Stimulated activated CD4-positive, alpha-beta T cell treated with anti-CD3 and anti-CD28 coated beads, Interleukin-12 subunit alpha, Interleukin-12 subunit beta, amount 100 ng/mL, for 4 hours (primary cell): Measurements from ENCODE around the gene CLDN19.
"Not testable (repeated sequence)": the region's sequence is repeated elsewhere in the genome, so short reads cannot be mapped to it uniquely, and the experiment has no call there.

Experiments
- DNase-seq: peaks from one replicate; pipeline ENCODE4 v3.0.0-alpha.2; 2020

CLDN19 gene

DNA sequence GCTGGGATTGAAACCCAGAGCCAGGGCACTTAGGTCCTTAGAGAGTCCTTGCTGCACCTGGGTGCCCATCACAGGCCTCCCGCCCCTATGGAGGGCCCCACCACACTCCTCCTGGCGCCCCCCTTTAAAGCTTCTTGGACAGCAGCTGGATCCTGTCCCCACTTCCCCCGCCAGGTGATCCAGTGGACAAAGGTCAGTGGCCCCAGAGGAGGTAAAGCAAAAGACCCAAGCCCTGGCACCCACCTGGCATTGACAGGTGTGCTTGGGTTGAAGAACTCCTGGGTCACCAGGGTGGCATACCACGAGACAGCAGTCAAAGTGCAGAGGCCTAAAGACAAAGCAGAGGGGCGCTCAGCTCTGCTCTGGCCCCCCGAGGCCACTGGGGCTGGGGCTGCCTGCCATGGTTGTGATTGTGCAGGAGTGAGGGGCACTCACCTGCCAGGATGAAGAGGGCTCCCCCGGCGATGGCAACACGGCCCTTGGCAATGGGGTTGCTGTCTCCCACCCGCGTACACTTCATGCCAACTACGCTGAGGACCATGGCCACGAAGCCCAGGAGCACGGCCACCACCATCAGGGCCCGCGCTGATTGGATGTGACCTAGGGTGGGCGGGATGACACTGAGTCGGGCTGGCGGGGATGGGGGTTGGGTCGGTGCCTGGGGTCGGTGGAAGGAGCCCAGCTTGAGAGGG lies 1.9 kb downstream of the CLDN19 start:
- DNase-seq = no peak

- no peak for DNase-seq
Observed at GRCh38 chr1:42737257-42737656, 2.8 kb downstream of the CLDN19 start.

DNA sequence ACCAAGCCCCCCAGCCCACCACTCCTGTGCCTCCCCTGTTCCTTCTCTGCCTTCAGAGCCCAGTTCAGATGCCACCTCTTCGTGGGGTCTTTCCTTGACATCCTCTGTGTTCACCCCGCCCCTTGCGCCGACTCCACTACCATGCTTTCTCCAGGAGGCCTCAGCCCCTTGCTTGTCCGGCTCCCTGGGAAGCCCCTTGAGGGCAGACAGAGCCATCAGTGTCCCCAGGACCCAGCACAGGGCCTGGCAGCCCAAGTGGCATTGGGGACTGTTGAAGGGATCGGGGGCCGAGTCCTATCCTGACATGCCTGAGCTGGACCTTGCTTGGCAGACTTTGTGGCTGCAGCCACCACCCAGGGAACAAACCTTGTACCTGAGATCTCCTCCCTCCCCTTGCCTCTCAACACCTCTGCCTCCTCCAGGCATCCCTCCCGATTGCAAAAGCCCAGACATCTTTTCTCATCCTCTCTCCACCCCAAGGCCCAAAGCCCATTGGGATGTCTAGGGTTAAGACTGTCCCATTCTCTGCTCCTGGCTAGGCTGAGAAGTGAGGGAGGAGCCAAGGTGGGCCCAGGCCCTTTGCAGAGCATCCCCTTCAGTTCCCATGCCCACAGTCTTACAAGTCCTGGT lies 3.4 kb downstream of the CLDN19 start:
- DNase-seq = no peak

DNA sequence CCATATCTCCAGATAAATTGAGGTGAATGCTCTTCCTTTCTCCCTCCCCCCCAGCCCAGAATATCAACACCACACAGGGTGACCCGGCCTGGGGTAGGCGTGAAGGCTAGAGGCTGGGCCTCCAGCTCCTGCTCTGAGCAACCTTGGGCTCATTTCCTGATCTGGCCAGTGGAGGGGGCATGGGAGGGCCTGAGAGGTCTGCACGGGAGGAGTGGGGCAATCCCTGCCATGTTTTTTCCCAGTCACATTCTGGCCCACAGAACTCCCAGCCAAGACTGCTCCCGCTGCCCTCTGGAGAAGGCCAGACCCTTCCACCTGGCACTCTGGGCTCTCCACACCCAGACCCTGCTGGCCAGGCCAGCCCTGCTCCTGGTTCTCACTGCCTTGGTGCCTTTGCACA lies 3.9 kb downstream of the CLDN19 start:
- no peak for DNase-seq

- no peak for DNase-seq
Observed at GRCh38 chr1:42735477-42736105, 4.4 kb downstream of the CLDN19 start.

GRCh38 chr1:42735056-42735455 lies 5.0 kb downstream of the CLDN19 start:
- no peak for DNase-seq

- DNase-seq = no peak
Observed at GRCh38 chr1:42734201-42735035, 5.6 kb downstream of the CLDN19 start.

DNA sequence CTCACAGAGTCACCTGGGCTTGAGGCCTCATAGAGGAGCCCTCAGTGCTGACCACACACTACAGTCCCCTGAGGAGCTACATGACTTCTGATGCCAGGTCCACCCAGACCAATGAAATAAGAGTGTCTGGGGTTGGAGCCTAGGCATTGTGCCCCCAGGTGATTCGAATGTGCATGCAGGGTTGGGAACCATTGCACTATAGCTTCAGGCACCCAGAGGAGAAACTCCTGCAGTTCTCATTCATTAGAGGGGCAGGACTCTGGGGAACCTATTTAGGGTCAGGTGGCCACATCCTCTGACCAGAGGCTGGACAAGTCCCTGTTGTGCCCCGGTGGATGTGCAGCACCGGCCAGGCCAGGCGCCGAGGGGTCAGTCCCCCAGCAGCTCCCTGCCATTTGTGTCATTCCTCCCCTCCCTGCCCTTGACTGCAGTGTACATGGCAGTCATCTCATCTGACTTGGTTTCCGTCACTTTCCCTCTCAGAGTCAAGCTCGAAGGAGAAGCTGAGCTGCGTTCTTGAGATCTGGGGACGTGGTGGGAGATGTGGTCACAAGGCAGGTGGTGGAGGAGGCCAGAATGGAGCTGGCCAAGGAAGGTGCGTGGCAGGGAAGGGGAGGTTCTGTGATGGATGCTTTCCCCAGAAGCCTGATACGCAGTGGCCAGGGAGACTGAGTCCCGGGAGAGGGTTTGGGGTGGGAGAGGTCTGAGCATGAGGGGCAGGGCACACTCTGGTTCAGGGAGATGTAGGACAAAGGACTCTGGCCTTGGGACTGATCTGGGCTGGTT lies 6.4 kb downstream of the CLDN19 start:
- DNase-seq = no peak

GRCh38 chr1:42732126-42732680 lies 7.8 kb downstream of the CLDN19 start:
- no peak for DNase-seq

DNA sequence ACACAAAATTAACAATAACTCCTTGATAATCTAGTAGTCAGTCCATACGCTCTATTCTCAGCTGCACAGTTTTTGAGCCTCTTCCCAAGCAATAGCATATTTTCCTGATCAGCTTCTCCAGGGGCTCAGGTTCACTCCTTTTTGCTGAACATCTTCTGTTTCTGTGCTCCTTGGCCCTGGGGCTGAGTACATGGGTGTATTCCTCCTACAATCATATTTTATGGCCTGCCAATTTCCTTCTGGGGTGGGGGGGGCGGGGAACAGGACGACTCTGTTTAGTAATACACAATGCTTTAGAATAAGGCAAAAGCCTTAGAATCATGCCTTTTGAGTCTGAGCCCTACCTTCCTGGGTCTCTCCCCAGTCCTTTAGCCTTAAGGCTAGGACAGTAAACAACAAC lies 8.5 kb downstream of the CLDN19 start:
- no peak for DNase-seq

- peak; percentile 35 for DNase-seq
Observed at GRCh38 chr1:42730988-42731387, 9.0 kb downstream of the CLDN19 start.

DNA sequence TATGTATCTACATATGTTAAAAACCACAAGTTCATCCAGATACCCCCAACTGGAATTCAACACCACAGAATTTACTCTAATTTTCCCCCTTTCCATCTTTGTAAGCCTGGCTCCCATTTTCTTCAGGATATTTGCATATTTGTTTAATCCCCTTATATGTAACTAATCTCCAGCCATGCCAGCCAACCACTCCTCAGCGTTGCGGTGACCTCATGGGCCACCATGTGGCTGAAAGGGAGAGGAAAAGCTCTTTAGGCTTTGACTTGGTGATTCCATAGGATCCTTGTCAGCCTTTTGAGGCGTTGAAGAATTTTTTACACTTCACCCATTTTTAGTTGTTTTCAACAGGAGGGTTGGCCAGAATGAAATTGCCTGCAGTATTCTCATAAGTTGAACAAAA lies 10.0 kb downstream of the CLDN19 start:
- DNase-seq = no peak

- DNase-seq = not testable (repeated sequence)
Observed at GRCh38 chr1:42725820-42726219, 14.2 kb downstream of the CLDN19 start.

GRCh38 chr1:42723511-42723910 lies 16.5 kb downstream of the CLDN19 start:
- no peak for DNase-seq

GRCh38 chr1:42722403-42722802 lies 17.6 kb downstream of the CLDN19 start:
- DNase-seq = not testable (repeated sequence)

DNA sequence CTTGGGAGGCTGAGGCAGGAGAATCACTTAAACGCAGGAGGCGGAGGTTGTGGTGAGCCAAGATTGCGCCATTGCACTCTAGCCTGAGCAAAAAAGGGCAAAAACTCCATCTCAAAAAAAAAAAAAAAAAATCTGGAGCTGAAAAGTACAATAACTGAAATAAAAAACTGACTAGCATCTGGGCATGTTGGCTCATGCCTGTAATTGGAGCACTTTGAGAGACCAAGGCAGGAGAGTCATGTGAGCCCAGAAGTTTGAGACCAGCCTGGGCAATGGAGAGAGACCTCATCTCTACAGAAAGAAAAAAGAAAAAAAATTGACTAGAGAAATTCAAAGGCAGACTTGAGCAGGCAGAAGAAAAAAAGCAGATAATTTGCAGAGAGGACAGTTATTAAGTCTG lies 18.1 kb downstream of the CLDN19 start:
- no peak for DNase-seq

DNA sequence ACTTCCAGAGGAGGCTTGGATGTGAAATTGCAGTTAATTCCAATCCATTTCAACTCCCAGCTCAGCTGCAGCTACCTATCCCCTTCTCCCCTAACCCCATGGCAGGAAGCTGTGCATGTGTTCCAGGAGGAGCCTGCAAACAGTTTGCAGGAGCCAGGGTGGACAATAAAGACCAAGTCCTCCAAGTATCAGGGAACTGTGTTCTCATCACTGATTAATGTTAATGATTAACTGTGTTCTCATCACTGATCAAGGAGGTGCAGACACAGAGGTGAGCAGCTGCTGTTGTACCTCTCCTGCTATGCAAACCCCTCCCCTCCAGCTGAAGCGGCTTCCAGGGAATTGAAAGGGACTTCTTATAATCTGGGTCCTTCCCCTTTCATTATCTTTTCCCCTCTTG lies 19.2 kb downstream of the CLDN19 start:
- no peak for DNase-seq

DNA sequence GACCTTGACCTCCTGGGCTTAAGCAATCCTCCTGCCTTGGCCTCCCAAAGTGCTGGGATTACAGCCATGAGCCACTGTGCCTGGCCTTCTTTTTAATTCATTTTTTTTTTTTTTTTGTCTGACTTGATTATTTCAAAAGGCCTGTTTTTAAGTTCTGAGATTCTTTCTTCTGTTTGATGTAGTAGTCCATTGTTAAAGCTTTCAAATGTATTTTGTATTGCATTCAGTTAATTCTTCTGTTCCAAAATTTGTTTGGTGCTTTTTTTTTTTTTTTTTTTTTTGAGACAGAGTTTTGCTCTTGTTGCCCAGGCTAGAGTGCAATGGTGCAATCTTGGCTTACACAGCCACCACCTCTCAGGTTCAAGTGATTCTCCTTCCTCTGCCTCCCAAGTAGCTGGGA lies 25.6 kb downstream of the CLDN19 start:
- not testable (repeated sequence) for DNase-seq

DNA sequence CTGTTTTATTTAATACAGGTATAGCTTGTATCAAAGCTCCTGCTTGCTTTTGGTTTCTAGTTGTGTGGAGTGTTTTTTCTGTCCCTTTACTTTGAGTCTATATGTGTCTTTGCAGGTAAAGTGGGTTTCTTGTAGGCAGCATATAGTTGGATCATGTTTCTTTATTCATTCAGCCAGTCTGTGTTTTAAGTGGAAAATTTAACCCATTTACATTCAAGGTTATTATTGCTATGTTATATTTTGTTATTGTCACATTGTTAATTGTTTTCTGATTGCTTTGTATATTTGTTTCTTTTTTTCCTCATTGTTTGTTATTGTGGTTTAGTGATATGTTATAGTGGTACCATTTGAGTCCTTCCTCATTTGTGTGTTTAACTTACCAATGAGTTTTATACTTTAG lies 26.7 kb downstream of the CLDN19 start:
- DNase-seq = no peak

GRCh38 chr1:42712808-42713207 lies 27.2 kb downstream of the CLDN19 start:
- DNase-seq = not testable (repeated sequence)

GRCh38 chr1:42703888-42704464 lies 36.1 kb downstream of the CLDN19 start:
- DNase-seq = no peak

DNA sequence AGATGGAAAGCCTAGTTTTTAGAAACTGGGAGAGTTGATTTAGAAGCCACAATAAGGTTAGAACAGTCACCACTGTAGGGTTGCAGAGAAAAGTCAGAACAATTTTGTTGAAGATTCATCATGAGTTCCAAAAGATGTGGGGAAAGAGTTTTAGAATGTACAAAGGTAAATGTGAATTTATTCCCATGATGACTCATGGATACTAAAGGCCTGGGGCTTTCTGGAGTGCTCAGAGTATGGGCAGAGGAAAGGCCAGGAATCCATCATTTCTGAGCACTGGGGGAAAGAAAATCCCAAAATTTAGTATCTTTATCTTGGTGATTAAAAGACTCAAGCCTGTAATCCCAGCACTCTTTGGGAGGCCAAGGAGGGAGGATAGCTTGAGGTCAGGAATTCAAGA lies 40.0 kb downstream of the CLDN19 start:
- DNase-seq = no peak
